IMR-90 (cell line): Measurements from ENCODE around the gene CAMK2N1. TPM values are rescaled to one million over a fixed set of nuclear protein-coding genes. Genes with fewer than 3 reads are reported as not detected.

Experiments used
- ATAC-seq: fragments of 200-7000 bp; cut with Tn5 transposase; 2 replicates; pipeline ENCODE4 v1.9.1; 2020; ENCODE audit warnings: low read depth, mild to moderate bottlenecking, moderate library complexity
- BruUV-seq: library from RNA; stranded (reverse); fragments of 400-500 nt; replicated peaks from 2 replicates; lab custom pipeline; 2021; lab: Mats Ljungman, UMichigan
- CTCF ChIA-PET: fragments of 300-600 bp; formaldehyde crosslinking; extraction: SDS; loops from one replicate; lab custom pipeline; 2021; ENCODE audit warnings: antibody characterized with exemption; lab: Yijun Ruan, JAX
- POLR2A ChIA-PET: fragments of 300-600 bp; sonication (Branson Sonifier 250); formaldehyde crosslinking; loops from one replicate; lab custom pipeline; 2022; ENCODE audit warnings: antibody characterized with exemption; ENCODE audit not compliant: unreplicated experiment; lab: Charles Lee
- DNase-seq: peaks from one replicate; pipeline ENCODE4 v3.0.0; 2013
- H2AFZ ChIP-seq: replicated peaks from 2 replicates; pipeline ENCODE3; 2013; ENCODE audit warnings: low read length, mild to moderate bottlenecking; ENCODE audit not compliant: poor library complexity
- H2AK5ac ChIP-seq: 2 replicates; pipeline ENCODE4 v1.6.1; 2013; ENCODE audit warnings: low read depth, low read length, inconsistent platforms
- H2AK9ac ChIP-seq: replicated peaks from 2 replicates; pipeline ENCODE3; 2013; ENCODE audit warnings: mild to moderate bottlenecking, low read depth, low read length, moderate library complexity; ENCODE audit not compliant: poor library complexity
- H2BK120ac ChIP-seq: 2 replicates; pipeline ENCODE4 v1.6.1; 2013; ENCODE audit warnings: low read depth, low read length, inconsistent platforms
- H2BK15ac ChIP-seq: 3 replicates; pipeline ENCODE4 v1.6.1; 2013; ENCODE audit warnings: low read depth, low read length, inconsistent platforms
- H2BK20ac ChIP-seq: 2 replicates; pipeline ENCODE4 v1.6.1; 2013; ENCODE audit warnings: low read depth, mild to moderate bottlenecking, inconsistent platforms, low read length, moderate library complexity
- H2BK5ac ChIP-seq: 2 replicates; pipeline ENCODE4 v1.6.1; 2013; ENCODE audit warnings: mild to moderate bottlenecking, low read depth, low read length, inconsistent platforms; ENCODE audit not compliant: poor library complexity, severe bottlenecking
- H3K14ac ChIP-seq: replicated peaks from 2 replicates; pipeline ENCODE4 v1.6.1; 2013; ENCODE audit warnings: low read depth, low read length, inconsistent platforms
- H3K18ac ChIP-seq: 2 replicates; pipeline ENCODE4 v1.6.1; 2013; ENCODE audit warnings: low read depth, low read length, control low read depth
- H3K23ac ChIP-seq: 2 replicates; pipeline ENCODE4 v1.6.1; 2013; ENCODE audit warnings: low read depth, low read length, inconsistent platforms
- H3K27ac ChIP-seq: 2 replicates; pipeline ENCODE4 v1.5.1; 2013; ENCODE audit warnings: mild to moderate bottlenecking, control low read depth, low read length; ENCODE audit not compliant: insufficient read depth
- H3K27me3 ChIP-seq: 2 replicates; pipeline ENCODE4 v1.6.1; 2013; ENCODE audit warnings: low read length; ENCODE audit not compliant: control insufficient read depth, insufficient read depth
- H3K36me3 ChIP-seq: 2 replicates; pipeline ENCODE4 v1.6.1; 2013; ENCODE audit warnings: low read length, mixed read lengths; ENCODE audit not compliant: control insufficient read depth, insufficient read depth
- H3K4ac ChIP-seq: 2 replicates; pipeline ENCODE4 v1.6.1; 2013; ENCODE audit warnings: low read depth, low read length, inconsistent platforms
- H3K4me1 ChIP-seq: 2 replicates; pipeline ENCODE4 v1.6.1; 2013; ENCODE audit warnings: low read length, mixed read lengths; ENCODE audit not compliant: control insufficient read depth, insufficient read depth
- H3K4me2 ChIP-seq: 2 replicates; pipeline ENCODE4 v1.6.1; 2013; ENCODE audit warnings: low read depth, mild to moderate bottlenecking, control low read depth, low read length, moderate library complexity
- H3K4me3 ChIP-seq: 2 replicates; pipeline ENCODE4 v1.5.1; 2013; ENCODE audit warnings: low read depth, mild to moderate bottlenecking, control low read depth, low read length, moderate library complexity; ENCODE audit not compliant: insufficient read depth
- H3K56ac ChIP-seq: 2 replicates; pipeline ENCODE4 v1.6.1; 2013; ENCODE audit warnings: low read length, inconsistent platforms; ENCODE audit not compliant: insufficient read depth; ENCODE audit errors: extremely low read depth
- H3K79me1 ChIP-seq, 2 experiments: 2 replicates each; pipeline ENCODE4 v1.6.1; 2013; ENCODE audit warnings: low read length in 2 of 2, inconsistent platforms in 1 of 2, low read depth in 1 of 2
- H3K9ac ChIP-seq: 2 replicates; pipeline ENCODE4 v1.6.1; 2013; ENCODE audit warnings: low read depth, low read length, control low read depth
- H3K9me1 ChIP-seq: 2 replicates; pipeline ENCODE4 v1.6.1; 2013; ENCODE audit warnings: low read length, inconsistent platforms; ENCODE audit not compliant: insufficient read depth
- H3K9me3 ChIP-seq: 2 replicates; pipeline ENCODE4 v1.6.1; 2013; ENCODE audit warnings: low read length; ENCODE audit not compliant: control insufficient read depth, insufficient read depth
- H4K20me1 ChIP-seq: 2 replicates; pipeline ENCODE4 v1.6.1; 2013; ENCODE audit warnings: low read length, inconsistent platforms; ENCODE audit not compliant: insufficient read depth
- H4K5ac ChIP-seq: 2 replicates; pipeline ENCODE4 v1.6.1; 2013; ENCODE audit warnings: mild to moderate bottlenecking, low read depth, low read length, control low read depth
- H4K8ac ChIP-seq, 2 experiments: 2 replicates each; pipeline ENCODE4 v1.6.1; 2013; ENCODE audit warnings: low read depth in 2 of 2, low read length in 2 of 2, control low read depth in 1 of 2, inconsistent platforms in 1 of 2
- H4K91ac ChIP-seq: 2 replicates; pipeline ENCODE4 v1.6.1; 2013; ENCODE audit warnings: low read depth, low read length, inconsistent platforms; ENCODE audit not compliant: insufficient read depth
- CEBPB ChIP-seq: IDR thresholded peaks from 2 replicates; pipeline ENCODE4 v1.6.1; 2012; ENCODE audit warnings: low read depth, low read length, improper control_type of control experiment
- FOS ChIP-seq: fragments of 150-350 bp; IDR thresholded peaks from 2 replicates; pipeline ENCODE4 v1.6.1; 2016; ENCODE audit warnings: low read depth, low read length
- MAFK ChIP-seq: IDR thresholded peaks from 2 replicates; pipeline ENCODE4 v1.6.1; 2012; ENCODE audit warnings: low read depth, low read length, improper control_type of control experiment
- NFE2L2 ChIP-seq: fragments of 150-350 bp; IDR thresholded peaks from 2 replicates; pipeline ENCODE4 v1.6.1; 2016; ENCODE audit warnings: low read depth, mild to moderate bottlenecking, low read length
- POLR2A ChIP-seq: IDR thresholded peaks from 2 replicates; pipeline ENCODE4 v1.6.1; 2012; ENCODE audit warnings: mild to moderate bottlenecking, low read depth, low read length
- RCOR1 ChIP-seq: IDR thresholded peaks from 2 replicates; pipeline ENCODE4 v1.6.1; 2012; ENCODE audit warnings: mild to moderate bottlenecking, low read length, improper control_type of control experiment; ENCODE audit not compliant: insufficient replicate concordance
- RFX5 ChIP-seq: IDR thresholded peaks from 2 replicates; pipeline ENCODE4 v1.8.0; 2012; ENCODE audit warnings: low read depth, mild to moderate bottlenecking, low read length, moderate library complexity
- SMC3 ChIP-seq: fragments of 150-350 bp; IDR thresholded peaks from 2 replicates; pipeline ENCODE4 v1.6.1; 2016; ENCODE audit warnings: low read depth, mild to moderate bottlenecking, antibody characterized with exemption, low read length, moderate library complexity
- WGBS, 2 experiments: methylation state at CpG; one replicate each; pipeline versions ENCODE4 v1.1.5 to v1.1.7; 2013; ENCODE audit warnings: missing lambda C conversion rate in 2 of 2; ENCODE audit not compliant: insufficient read length in 1 of 2; ENCODE audit errors: extremely low coverage in 2 of 2; 5-methylcytosine and 5-hydroxymethylcytosine counted together
- dilution Hi-C: fragments of 300-500 bp; cut with HindIII; formaldehyde crosslinking; loops from one replicate; pipeline ENCODE4 v1.14.3; 2018; ENCODE audit warnings: low sequenced_read_pairs; ENCODE audit not compliant: unreplicated experiment
- in situ Hi-C: fragments of 300-500 bp; cut with MboI; formaldehyde crosslinking; loops from 3 replicates; pipeline ENCODE4 v1.14.3; 2019; ENCODE audit warnings: low sequenced_read_pairs, inconsistent platforms, mixed read lengths
- intact Hi-C: fragments of 100-400 bp; cut with micrococcal nuclease; formaldehyde crosslinking; loops from 2 replicates; pipeline ENCODE4 v1.10.0; 2022
- polyA plus RNA-seq, 3 experiments: library from polyadenylated mRNA; depleted of rRNA; stranded (reverse); fragments of >200 nt; gene quantifications; 2 replicates each; pipeline ENCODE4 v1.2.3, GENCODE V29; 2012; ENCODE audit warnings: low replicate concordance in 1 of 3
- total RNA-seq: library from RNA; depleted of rRNA; stranded (reverse); fragments of >200 nt; gene quantifications from 2 replicates; pipeline ENCODE4 v1.2.3, GENCODE V29; 2012
- TF ChIP-seq, protein P1 (sequence below): fragments of 150-350 bp; IDR thresholded peaks from 2 replicates; pipeline ENCODE4 v1.6.1; 2017; ENCODE audit warnings: mild to moderate bottlenecking, antibody characterized with exemption, low read length, low read depth
- TF ChIP-seq, protein P2 (sequence below): conservative IDR thresholded peaks from 2 replicates; pipeline ENCODE4 v1.5.1; 2012; ENCODE audit warnings: mild to moderate bottlenecking, low read depth, low read length, improper control_type of control experiment
- TF ChIP-seq, protein P3 (sequence below): fragments of 150-350 bp; IDR thresholded peaks from 2 replicates; pipeline ENCODE4 v1.6.1; 2016; ENCODE audit warnings: low read depth, mild to moderate bottlenecking, low read length, moderate library complexity, borderline replicate concordance

Gene CAMK2N1
- total and polyA plus RNA-seq, 2 of the 4 experiments (the other 2 are of a cell fraction) = 10.2 to 44.4 TPM

DNA sequence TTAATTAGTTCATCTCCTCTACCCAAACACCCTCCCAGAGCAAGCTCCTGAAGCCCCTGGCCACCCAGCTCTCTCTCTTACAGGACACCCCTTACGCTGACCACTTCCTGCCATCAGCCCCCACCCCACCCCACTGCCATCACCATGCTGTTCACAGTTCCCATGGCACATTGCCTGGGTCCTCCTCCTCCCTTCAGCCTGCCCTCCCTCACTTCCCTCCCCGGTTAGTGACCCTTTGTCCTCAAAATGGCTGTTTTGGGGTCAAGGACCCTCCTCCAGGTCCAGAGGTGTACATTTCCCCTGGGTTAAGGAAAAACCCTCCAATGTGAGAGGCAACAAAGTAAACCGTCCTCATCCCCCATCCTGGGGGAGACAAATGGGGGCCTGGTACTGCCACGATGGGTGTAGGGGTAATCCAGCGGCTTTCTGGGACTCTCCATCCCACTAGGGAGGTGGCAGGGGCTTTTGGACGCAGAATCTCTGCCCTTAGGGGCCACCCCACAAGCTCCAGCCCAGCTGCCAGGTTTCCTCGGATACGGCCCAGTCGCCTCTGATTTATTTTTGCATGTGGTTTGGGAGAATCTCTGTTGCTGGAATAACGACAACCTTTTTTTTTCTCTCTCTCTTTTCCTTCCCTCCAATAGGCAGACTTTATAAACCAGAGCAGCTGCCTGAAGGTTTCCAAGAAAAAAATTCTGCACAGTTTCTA, 8.5 kb downstream of the CAMK2N1 start:
- Histone ChIP-seq H3K9me1 (peaks cover 39% of the 10 kb centered on the region), H2BK15ac (peak overlapping the region; percentile 32; the same call in 1 of the 3 replicates), H3K14ac (peak overlapping the region; percentile 53; the same call in 1 of the 2 replicates), H4K91ac (peak overlapping the region; percentile 55), H2AFZ (peak overlapping the region; percentile 52), H2BK5ac (peak overlapping the region; percentile 14), H3K9me3 (no peaks in the 10 kb centered on the region), H3K4ac (peak overlapping the region; percentile 87), H3K36me3 (no peaks in the 10 kb centered on the region), H4K20me1 (peaks cover 12% of the 10 kb centered on the region), H2AK9ac (peak overlapping the region; percentile 70), H3K4me2 (peak overlapping the region; percentile 14; the same call in 1 of the 2 replicates), H2BK120ac (peak overlapping the region; percentile 68), H3K56ac (no peak overlapping the region), H3K4me3 (no peak overlapping the region), H2AK5ac (peak overlapping the region; percentile 54; the same call in 1 of the 2 replicates), H3K27me3 (no peaks in the 10 kb centered on the region), H4K5ac (peak overlapping the region; percentile 59), H4K8ac (peak overlapping the region in 1 of 2 experiments; percentile 67; a peak in 2 of 4 replicates), H3K18ac (peak overlapping the region; percentile 81), H3K4me1 (peaks cover 41% of the 10 kb centered on the region), H2BK20ac (peak overlapping the region; percentile 67), H3K79me1 (peaks cover 12 to 55% of the 10 kb centered on the region in 2 experiments), H3K27ac (peak overlapping the region; percentile 30; the same call in 1 of the 2 replicates), H3K9ac (no peak overlapping the region), H3K23ac (peak overlapping the region; percentile 45; the same call in 1 of the 2 replicates)
- WGBS, 2 experiments = no CpG with 5 or more reads among the region's 10 CpGs
- ChIA-PET CTCF (no interaction called here), POLR2A (no interaction called here)
- intact Hi-C loops = no loop called here
- dilution Hi-C loops = no loop called here
- TF ChIP-seq, protein P1, sequence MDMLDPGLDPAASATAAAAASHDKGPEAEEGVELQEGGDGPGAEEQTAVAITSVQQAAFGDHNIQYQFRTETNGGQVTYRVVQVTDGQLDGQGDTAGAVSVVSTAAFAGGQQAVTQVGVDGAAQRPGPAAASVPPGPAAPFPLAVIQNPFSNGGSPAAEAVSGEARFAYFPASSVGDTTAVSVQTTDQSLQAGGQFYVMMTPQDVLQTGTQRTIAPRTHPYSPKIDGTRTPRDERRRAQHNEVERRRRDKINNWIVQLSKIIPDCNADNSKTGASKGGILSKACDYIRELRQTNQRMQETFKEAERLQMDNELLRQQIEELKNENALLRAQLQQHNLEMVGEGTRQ = no peak
- no peak for TF ChIP-seq FOS
- TF ChIP-seq NFE2L2 = no peak
- TF ChIP-seq POLR2A = no peak
- TF ChIP-seq RCOR1 = no peak
- no peak for TF ChIP-seq MAFK
- TF ChIP-seq RFX5 = no peak
- no peak for TF ChIP-seq SMC3
- no peak for TF ChIP-seq CEBPB
- TF ChIP-seq, protein P2, sequence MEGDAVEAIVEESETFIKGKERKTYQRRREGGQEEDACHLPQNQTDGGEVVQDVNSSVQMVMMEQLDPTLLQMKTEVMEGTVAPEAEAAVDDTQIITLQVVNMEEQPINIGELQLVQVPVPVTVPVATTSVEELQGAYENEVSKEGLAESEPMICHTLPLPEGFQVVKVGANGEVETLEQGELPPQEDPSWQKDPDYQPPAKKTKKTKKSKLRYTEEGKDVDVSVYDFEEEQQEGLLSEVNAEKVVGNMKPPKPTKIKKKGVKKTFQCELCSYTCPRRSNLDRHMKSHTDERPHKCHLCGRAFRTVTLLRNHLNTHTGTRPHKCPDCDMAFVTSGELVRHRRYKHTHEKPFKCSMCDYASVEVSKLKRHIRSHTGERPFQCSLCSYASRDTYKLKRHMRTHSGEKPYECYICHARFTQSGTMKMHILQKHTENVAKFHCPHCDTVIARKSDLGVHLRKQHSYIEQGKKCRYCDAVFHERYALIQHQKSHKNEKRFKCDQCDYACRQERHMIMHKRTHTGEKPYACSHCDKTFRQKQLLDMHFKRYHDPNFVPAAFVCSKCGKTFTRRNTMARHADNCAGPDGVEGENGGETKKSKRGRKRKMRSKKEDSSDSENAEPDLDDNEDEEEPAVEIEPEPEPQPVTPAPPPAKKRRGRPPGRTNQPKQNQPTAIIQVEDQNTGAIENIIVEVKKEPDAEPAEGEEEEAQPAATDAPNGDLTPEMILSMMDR = no peak
- TF ChIP-seq, protein P3, sequence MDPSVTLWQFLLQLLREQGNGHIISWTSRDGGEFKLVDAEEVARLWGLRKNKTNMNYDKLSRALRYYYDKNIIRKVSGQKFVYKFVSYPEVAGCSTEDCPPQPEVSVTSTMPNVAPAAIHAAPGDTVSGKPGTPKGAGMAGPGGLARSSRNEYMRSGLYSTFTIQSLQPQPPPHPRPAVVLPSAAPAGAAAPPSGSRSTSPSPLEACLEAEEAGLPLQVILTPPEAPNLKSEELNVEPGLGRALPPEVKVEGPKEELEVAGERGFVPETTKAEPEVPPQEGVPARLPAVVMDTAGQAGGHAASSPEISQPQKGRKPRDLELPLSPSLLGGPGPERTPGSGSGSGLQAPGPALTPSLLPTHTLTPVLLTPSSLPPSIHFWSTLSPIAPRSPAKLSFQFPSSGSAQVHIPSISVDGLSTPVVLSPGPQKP = no peak
- in situ Hi-C loops = no loop called here
- ATAC-seq = peak; percentile 2; the same call in 1 of the 2 replicates
- DNase-seq = peak; percentile 65
- BruUV-seq = no TSS peak
